Measurements from ENCODE around the gene PRAC1.
A peak's percentile ranks its signal among the peaks of the same experiment; 100 is the strongest.

PRAC1 gene

GRCh38 chr17:48722201-48722907 lies at the start of gene PRAC1:
TSS of gene PRAC1 (minus strand) at chr17:48722518. CDS start at chr17:48722392, 126 bp downstream.
- DNase-seq = no peak

- DNase-seq = no peak
Measured at GRCh38 chr17:48770954-48771353, 48.6 kb upstream of the PRAC1 start.

- DNase-seq = no peak
Measured at GRCh38 chr17:48769009-48769675, 46.8 kb upstream of the PRAC1 start.

GRCh38 chr17:48767263-48767774 lies 45.0 kb upstream of the PRAC1 start:
- DNase-seq = no peak

GRCh38 chr17:48761114-48761513 lies 38.8 kb upstream of the PRAC1 start:
- DNase-seq = no peak

- no peak for DNase-seq
Measured at GRCh38 chr17:48760411-48760810, 38.1 kb upstream of the PRAC1 start.

GRCh38 chr17:48759288-48759687 lies 37.0 kb upstream of the PRAC1 start:
- DNase-seq = no peak

- no peak for DNase-seq
Measured at GRCh38 chr17:48757524-48757961, 35.2 kb upstream of the PRAC1 start.

- DNase-seq = no peak
Measured at GRCh38 chr17:48756830-48757251, 34.5 kb upstream of the PRAC1 start.

- DNase-seq = no peak
Measured at GRCh38 chr17:48755356-48755755, 33.0 kb upstream of the PRAC1 start.

GRCh38 chr17:48754500-48755261 lies 32.4 kb upstream of the PRAC1 start:
- no peak for DNase-seq

- DNase-seq = peak; percentile 22
Measured at GRCh38 chr17:48753794-48754499, 31.6 kb upstream of the PRAC1 start.

GRCh38 chr17:48752399-48753288 lies 30.3 kb upstream of the PRAC1 start:
- DNase-seq = no peak

GRCh38 chr17:48751733-48752398 lies 29.5 kb upstream of the PRAC1 start:
- no peak for DNase-seq

GRCh38 chr17:48751172-48751571 lies 28.9 kb upstream of the PRAC1 start:
- DNase-seq = no peak

GRCh38 chr17:48749621-48750553 lies 27.6 kb upstream of the PRAC1 start:
- DNase-seq = no peak

GRCh38 chr17:48748718-48749566 lies 26.6 kb upstream of the PRAC1 start:
- DNase-seq = no peak

- no peak for DNase-seq
Measured at GRCh38 chr17:48747445-48748363, 25.4 kb upstream of the PRAC1 start.

Data from HCEC 1CT (cell line).